GM19467 (cell line): ENCODE measurements around the gene MED7.

Experiments used
- ATAC-seq: cut with Tn5 transposase; IDR thresholded peaks from one replicate; pipeline ENCODE4 v1.9.1; 2021; ENCODE audit warnings: mild to moderate bottlenecking, moderate library complexity; ENCODE audit not compliant: unreplicated experiment

Gene MED7

GRCh38 chr5:157107508-157107907 is 35.2 kb downstream of the MED7 start:
- no peak for ATAC-seq

DNA sequence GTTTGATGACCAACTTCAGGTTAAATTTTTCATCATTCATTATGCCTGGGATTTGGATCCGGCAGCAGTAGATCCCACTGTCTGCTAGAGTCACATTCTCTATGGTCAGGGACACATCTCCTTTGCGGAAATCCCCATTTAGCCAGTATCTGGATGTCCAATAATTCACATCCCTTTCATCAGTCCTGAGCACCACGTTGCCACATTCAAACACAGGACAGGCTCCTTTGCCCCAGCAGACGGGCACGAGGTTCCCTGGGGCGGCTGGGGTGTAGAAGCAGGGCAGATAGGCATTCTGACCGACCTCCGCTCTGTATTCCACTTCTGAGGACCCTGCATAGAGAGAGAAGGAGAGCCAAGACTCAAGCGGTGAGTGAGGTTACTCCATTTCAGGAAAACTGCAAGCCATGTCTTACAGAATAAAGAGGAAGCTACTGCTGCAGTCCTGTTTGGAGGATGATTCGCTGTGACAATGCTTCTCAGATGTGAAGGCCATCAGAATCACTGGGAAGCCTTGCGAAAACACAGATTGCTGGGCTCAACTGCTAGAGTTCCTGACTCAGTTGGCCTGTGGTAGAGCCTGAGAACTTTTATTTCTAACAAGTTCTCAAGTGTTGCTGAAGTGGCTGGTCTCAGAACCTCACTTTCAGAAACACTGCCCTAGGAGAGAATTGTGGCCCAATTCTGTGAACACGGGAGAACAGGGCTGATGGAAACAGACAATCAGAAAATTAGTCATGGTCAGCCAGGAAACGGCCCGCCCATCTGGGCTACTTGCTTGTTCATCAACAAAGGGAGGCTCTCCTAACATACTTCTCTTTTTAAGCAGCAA is 35.8 kb downstream of the MED7 start:
- no peak for ATAC-seq

DNA sequence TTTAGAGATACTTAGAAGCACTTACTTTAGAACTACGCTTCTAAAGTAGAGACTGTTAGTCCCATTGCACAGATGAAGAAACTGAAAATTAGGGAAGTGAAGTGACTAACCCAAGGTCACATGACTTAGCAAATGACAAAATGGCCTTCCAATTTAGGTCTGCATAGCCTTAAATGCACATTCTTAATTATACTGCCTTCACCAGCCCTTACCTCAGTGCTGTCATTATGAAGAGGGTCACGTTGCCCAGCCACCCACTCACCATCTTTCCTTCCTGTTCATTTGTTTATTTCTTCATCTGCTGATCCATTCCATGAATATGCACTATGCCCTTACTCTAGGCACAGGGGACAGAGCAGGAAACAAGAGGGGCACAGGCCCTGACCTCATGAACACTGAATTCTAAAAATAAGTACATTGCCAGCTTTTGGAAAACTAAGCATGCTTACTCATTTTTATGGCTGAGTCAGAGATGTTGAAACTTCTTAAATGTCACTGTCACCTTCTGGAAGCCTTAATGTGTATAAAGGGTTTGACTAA is 42.5 kb downstream of the MED7 start:
- ATAC-seq, result no peak

- ATAC-seq, result peak; percentile 78
These were observed 54.2 kb downstream of the MED7 start for GRCh38 chr5:157088342-157088990.
